HCT116 (cell line): ENCODE results near the gene DENND4B.

Experiments used
- CEBPB ChIP-seq: IDR thresholded peaks from 2 replicates; pipeline ENCODE4 v1.6.1; 2012; ENCODE audit warnings: low read depth
- ELF1 ChIP-seq: IDR thresholded peaks from 2 replicates; pipeline ENCODE4 v1.6.1; 2012; ENCODE audit warnings: low read depth, borderline replicate concordance
- EZH2 ChIP-seq: fragments of 200-600 bp; sonication (generic); IDR thresholded peaks from 2 replicates; pipeline ENCODE4 v1.6.1; 2017; ENCODE audit warnings: antibody characterized with exemption, mixed run types
- EZH2phosphoT487 ChIP-seq: fragments of 200-600 bp; IDR thresholded peaks from 2 replicates; pipeline ENCODE4 v1.6.1; 2018; ENCODE audit warnings: antibody characterized with exemption, borderline replicate concordance
- POLR2A ChIP-seq: IDR thresholded peaks from 2 replicates; pipeline ENCODE4 v1.7.0; 2011; ENCODE audit warnings: borderline replicate concordance; ENCODE audit not compliant: insufficient read depth, insufficient read length; ENCODE audit errors: extremely low read depth
- POLR2AphosphoS5 ChIP-seq: IDR thresholded peaks from 2 replicates; pipeline ENCODE4 v1.6.1; 2011; ENCODE audit warnings: mild to moderate bottlenecking, low read depth, low read length, moderate library complexity
- SIN3A ChIP-seq: IDR thresholded peaks from 2 replicates; pipeline ENCODE4 v1.6.1; 2012; ENCODE audit warnings: low read depth
- ZNF274 ChIP-seq: fragments of 200-500 bp; sonication (Bioruptor generic); IDR thresholded peaks from 2 replicates; pipeline ENCODE4 v1.6.1; 2014; ENCODE audit warnings: mild to moderate bottlenecking, low read depth, low read length, inconsistent platforms
- TF ChIP-seq, protein P1 (sequence below), 3 experiments: fragments of 200-600 bp in 1 of 3; sonication (generic) in 1 of 3; IDR thresholded peaks in 2 of 3; conservative IDR thresholded peaks in 1 of 3; 2 replicates each; pipeline ENCODE4 v1.5.1; 2012 to 2017; ENCODE audit warnings: low read depth in 2 of 3, low read length in 2 of 3, antibody characterized with exemption in 1 of 3, borderline replicate concordance in 1 of 3, control low read depth in 1 of 3, mild to moderate bottlenecking in 1 of 3, mixed read lengths in 1 of 3, mixed run types in 1 of 3, moderate library complexity in 1 of 3; ENCODE audit not compliant: insufficient read depth in 1 of 3
- TF ChIP-seq, protein P2 (sequence below): IDR thresholded peaks from 2 replicates; pipeline ENCODE4 v1.6.1; 2011; ENCODE audit warnings: mild to moderate bottlenecking, low read length, moderate library complexity; ENCODE audit not compliant: insufficient replicate concordance; ENCODE audit errors: extremely low read depth
- TF ChIP-seq, protein P3 (sequence below): IDR thresholded peaks from 2 replicates; pipeline ENCODE4 v1.6.1; 2012

DNA sequence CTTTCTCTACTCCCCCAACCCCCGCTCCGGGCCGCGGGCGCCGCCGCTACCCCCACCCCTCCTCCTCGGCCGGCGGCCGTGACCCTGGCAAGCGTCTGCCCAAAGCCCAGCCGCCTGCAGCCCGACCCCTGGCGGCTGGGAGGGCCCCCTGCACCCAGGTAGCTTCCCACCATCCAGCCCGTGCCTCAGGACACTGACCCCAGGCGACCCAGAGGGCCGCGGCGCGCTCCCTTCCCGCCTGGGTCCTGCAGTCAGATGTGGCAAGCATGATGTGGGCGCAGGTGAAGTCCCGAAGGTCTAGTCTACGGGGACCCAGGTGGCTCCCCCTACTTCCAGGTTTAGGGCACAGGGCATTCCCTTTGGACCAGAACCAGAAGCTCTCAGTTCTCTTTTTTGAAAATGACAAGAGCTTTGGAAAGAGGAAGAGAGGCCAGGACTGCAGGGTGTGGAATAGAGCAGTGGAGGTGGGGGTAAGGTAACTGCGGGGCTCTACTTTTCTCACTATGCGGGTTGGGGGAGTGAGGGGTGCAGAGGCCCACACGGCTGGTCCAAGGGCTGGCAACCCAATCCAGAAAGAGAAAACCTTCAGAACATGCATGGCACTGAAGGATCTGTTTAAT, at the start of gene DENND4B:
- TF ChIP-seq ZNF274 (no peak), POLR2A (no peak), CEBPB (no peak), EZH2phosphoT487 (no peak), ELF1 (no peak), EZH2 (no peak), POLR2AphosphoS5 (peak; percentile 51; the same call in 1 of the 2 replicates), SIN3A (no peak)
- TF ChIP-seq, protein P1, sequence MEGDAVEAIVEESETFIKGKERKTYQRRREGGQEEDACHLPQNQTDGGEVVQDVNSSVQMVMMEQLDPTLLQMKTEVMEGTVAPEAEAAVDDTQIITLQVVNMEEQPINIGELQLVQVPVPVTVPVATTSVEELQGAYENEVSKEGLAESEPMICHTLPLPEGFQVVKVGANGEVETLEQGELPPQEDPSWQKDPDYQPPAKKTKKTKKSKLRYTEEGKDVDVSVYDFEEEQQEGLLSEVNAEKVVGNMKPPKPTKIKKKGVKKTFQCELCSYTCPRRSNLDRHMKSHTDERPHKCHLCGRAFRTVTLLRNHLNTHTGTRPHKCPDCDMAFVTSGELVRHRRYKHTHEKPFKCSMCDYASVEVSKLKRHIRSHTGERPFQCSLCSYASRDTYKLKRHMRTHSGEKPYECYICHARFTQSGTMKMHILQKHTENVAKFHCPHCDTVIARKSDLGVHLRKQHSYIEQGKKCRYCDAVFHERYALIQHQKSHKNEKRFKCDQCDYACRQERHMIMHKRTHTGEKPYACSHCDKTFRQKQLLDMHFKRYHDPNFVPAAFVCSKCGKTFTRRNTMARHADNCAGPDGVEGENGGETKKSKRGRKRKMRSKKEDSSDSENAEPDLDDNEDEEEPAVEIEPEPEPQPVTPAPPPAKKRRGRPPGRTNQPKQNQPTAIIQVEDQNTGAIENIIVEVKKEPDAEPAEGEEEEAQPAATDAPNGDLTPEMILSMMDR (IDR thresholded peaks at IDR 0.05 in 2 of 3, conservative IDR thresholded peaks at IDR 0.05 in 1 of 3; ENCODE audit: borderline replicate concordance in 1 of 3, insufficient read depth in 1 of 3, low read depth in 2 of 3, low read length in 2 of 3), result peak; percentile 69 to 95 (median 81)
- TF ChIP-seq, protein P2, sequence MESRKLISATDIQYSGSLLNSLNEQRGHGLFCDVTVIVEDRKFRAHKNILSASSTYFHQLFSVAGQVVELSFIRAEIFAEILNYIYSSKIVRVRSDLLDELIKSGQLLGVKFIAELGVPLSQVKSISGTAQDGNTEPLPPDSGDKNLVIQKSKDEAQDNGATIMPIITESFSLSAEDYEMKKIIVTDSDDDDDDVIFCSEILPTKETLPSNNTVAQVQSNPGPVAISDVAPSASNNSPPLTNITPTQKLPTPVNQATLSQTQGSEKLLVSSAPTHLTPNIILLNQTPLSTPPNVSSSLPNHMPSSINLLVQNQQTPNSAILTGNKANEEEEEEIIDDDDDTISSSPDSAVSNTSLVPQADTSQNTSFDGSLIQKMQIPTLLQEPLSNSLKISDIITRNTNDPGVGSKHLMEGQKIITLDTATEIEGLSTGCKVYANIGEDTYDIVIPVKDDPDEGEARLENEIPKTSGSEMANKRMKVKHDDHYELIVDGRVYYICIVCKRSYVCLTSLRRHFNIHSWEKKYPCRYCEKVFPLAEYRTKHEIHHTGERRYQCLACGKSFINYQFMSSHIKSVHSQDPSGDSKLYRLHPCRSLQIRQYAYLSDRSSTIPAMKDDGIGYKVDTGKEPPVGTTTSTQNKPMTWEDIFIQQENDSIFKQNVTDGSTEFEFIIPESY, result no peak
- TF ChIP-seq, protein P3, sequence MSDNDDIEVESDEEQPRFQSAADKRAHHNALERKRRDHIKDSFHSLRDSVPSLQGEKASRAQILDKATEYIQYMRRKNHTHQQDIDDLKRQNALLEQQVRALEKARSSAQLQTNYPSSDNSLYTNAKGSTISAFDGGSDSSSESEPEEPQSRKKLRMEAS, result no peak
